GM20000 (cell line): ENCODE measurements around the gene TRDN.
"Not testable (repeated sequence)": the region's sequence is repeated elsewhere in the genome, so short reads cannot be mapped to it uniquely, and the experiment has no call there.

Experiments
- DNase-seq: peaks from one replicate; pipeline ENCODE4 v3.0.0; 2012; ENCODE audit warnings: low spot score
- TF ChIP-seq, protein P1 (sequence below): IDR thresholded peaks from 2 replicates; pipeline ENCODE4 v1.5.1; 2012; ENCODE audit warnings: mild to moderate bottlenecking, control low read depth; ENCODE audit errors: extremely low read depth, missing control alignments

TRDN gene

GRCh38 chr6:123515715-123516114 lies 121.0 kb downstream of the TRDN start:
- TF ChIP-seq, protein P1, sequence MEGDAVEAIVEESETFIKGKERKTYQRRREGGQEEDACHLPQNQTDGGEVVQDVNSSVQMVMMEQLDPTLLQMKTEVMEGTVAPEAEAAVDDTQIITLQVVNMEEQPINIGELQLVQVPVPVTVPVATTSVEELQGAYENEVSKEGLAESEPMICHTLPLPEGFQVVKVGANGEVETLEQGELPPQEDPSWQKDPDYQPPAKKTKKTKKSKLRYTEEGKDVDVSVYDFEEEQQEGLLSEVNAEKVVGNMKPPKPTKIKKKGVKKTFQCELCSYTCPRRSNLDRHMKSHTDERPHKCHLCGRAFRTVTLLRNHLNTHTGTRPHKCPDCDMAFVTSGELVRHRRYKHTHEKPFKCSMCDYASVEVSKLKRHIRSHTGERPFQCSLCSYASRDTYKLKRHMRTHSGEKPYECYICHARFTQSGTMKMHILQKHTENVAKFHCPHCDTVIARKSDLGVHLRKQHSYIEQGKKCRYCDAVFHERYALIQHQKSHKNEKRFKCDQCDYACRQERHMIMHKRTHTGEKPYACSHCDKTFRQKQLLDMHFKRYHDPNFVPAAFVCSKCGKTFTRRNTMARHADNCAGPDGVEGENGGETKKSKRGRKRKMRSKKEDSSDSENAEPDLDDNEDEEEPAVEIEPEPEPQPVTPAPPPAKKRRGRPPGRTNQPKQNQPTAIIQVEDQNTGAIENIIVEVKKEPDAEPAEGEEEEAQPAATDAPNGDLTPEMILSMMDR, result no peak
- no peak for DNase-seq

DNA sequence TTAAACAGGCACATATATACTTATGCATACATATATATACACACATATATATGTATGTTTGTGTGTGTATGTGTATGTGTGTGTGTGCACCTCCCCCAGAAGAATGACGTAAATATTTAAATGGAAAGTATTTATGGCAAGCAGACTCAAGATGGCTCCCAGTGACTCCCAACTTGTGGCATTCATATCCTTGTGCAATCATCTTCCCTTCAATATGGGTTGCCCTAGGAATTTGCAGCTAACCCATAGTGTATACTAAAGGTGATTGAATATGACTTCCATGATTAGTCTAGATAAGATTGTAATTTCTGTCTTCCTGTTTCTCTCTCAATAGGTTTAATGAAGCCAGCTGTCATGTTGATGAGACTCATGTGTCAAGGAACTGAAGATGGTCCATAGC lies 127.6 kb downstream of the TRDN start:
- TF ChIP-seq, protein P1, result no peak
- no peak for DNase-seq

DNA sequence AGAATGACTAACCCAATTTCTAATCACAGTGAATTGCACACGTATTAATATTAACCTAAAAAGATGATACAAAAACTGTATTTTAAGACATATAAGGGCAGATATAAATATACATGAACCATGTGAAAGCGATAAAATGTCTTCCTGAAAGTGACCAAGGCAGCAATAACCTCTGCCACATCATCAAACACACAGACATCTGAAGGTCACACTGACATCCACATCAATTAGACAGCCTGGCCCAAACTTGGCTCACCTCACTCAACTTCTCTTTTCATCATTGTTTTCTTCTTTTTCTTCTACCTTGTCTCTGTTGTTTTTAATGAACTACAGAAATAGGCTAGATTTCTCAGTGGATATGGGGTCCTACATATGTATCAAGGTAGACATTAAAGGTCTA lies 128.5 kb downstream of the TRDN start:
- TF ChIP-seq, protein P1, result no peak
- DNase-seq, result no peak

DNA sequence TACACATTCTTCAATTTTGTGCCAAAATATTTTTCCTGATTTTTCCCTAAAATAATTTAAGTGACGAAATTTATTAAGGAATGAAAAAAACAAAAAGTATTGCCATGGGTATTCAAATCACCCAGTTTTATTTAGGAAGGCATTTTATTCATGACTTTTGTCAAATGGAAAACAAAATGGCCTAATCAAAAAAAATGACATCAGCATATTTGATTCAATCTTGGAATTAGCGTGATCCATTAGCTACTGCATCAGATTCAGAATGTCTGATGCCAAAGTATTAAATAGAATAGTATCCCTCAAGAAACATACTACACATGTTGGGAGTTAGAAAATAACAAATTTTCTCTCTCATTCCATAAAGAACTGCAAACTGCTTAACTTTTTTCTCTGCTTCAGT lies 129.2 kb downstream of the TRDN start:
- TF ChIP-seq, protein P1, result no peak
- no peak for DNase-seq

GRCh38 chr6:123503619-123504018 lies 133.1 kb downstream of the TRDN start:
- TF ChIP-seq, protein P1, result no peak
- no peak for DNase-seq

DNA sequence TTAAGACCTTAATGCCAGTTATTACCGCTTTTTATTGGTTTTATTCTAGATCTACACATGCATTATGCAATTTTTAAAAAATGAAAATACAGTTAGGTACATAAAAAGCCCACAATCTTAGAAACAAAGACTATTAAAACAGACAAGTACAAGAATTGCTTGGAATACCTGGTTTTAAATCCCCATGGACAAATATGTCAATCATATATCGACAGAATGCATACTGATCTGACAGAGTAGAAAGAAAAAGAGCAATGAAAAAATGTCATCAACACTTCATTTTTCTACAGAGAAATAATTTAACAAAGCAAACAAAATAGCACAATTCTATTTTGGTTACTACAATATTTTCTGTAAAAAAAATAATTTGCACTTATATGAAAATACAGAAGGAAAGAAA lies 139.7 kb downstream of the TRDN start:
- TF ChIP-seq, protein P1, result no peak
- no peak for DNase-seq

GRCh38 chr6:123489589-123489988 lies 147.2 kb downstream of the TRDN start:
- TF ChIP-seq, protein P1, result no peak
- no peak for DNase-seq

GRCh38 chr6:123480986-123481385 lies 155.8 kb downstream of the TRDN start:
- no peak for DNase-seq
- TF ChIP-seq, protein P1, result no peak

DNA sequence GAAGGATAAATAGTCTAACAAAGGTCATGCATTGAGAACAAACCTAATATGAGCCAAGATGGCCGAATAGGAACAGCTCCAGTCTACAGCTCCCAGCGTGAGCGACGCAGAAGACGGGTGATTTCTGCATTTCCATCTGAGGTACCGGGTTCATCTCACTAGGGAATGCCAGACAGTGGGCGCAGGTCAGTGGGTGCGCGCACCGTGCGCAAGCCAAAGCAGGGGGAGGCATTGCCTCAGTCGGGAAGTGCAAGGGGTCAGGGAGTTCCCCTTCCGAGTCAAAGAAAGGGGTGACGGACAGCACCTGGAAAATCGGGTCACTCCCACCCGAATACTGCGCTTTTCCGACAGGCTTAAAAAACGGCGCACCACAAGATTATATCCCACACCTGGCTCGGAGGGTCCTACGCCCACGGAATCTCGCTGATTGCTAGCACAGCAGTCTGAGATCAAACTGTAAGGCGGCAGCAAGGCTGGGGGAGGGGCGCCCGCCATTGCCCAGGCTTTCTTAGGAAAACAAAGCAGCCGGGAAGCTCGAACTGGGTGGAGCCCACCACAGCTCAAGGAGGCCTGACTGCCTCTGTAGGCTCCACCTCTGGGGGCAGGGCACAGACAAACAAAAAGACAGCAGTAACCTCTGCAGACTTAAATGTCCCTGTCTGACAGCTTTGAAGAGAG lies 164.6 kb downstream of the TRDN start:
- not testable (repeated sequence) for DNase-seq
